ENCODE results near the gene ZNF827. TPM values are rescaled to one million over a fixed set of nuclear protein-coding genes. Genes with fewer than 3 reads are reported as not detected.

The ZNF827 gene
- total RNA-seq, 1 donor from 2014 or later, result 19.5 TPM

GRCh38 chr4:145772347-145772746 is 166.3 kb downstream of the ZNF827 start:
- no peaks in the 10 kb centered on the region for H3K9me3 ChIP-seq
- peaks cover 0 to 4% of the 10 kb centered on the region in 2 donors for H3K4me1 ChIP-seq
- no peaks in the 10 kb centered on the region for H3K27me3 ChIP-seq
- peaks cover 6 to 22% of the 10 kb centered on the region in 2 donors for H3K36me3 ChIP-seq
- H3K27ac ChIP-seq, result no peak overlapping the region
- TF ChIP-seq CTCF (IDR thresholded peaks at IDR 0.05), result no peak
- no peak overlapping the region for H3K4me3 ChIP-seq
- intact Hi-C loops (cut with DNase I), result no loop called here
- DNase-seq (ENCODE audit: low spot score in 2 of 2), result no peak

- no peaks in the 10 kb centered on the region for H3K9me3 ChIP-seq
- no peak for TF ChIP-seq CTCF (IDR thresholded peaks at IDR 0.05)
- H3K4me1 ChIP-seq, result peaks cover 0 to 4% of the 10 kb centered on the region in 2 donors
- H3K4me3 ChIP-seq, result no peak overlapping the region
- H3K36me3 ChIP-seq, result peaks cover 0 to 17% of the 10 kb centered on the region in 2 donors
- DNase-seq (ENCODE audit: low spot score in 2 of 2), result no peak
- no peaks in the 10 kb centered on the region for H3K27me3 ChIP-seq
- intact Hi-C loops (cut with DNase I), result no loop called here
- no peak overlapping the region for H3K27ac ChIP-seq
Observed at GRCh38 chr4:145770124-145770523, 168.5 kb downstream of the ZNF827 start.

- Histone ChIP-seq H3K9me3 (no peaks in the 10 kb centered on the region), H3K4me3 (no peak overlapping the region), H3K4me1 (peaks cover 0 to 4% of the 10 kb centered on the region in 2 donors), H3K27me3 (no peaks in the 10 kb centered on the region), H3K36me3 (peaks cover 5 to 23% of the 10 kb centered on the region in 2 donors), H3K27ac (no peak overlapping the region)
- intact Hi-C loops (cut with DNase I), result no loop called here
- DNase-seq (ENCODE audit: low spot score in 2 of 2), result no peak
- TF ChIP-seq CTCF (IDR thresholded peaks at IDR 0.05), result no peak
Observed at GRCh38 chr4:145769450-145770037, 169.1 kb downstream of the ZNF827 start.

GRCh38 chr4:145766273-145766672 is 172.3 kb downstream of the ZNF827 start:
- intact Hi-C loops (cut with DNase I), result no loop called here
- Histone ChIP-seq H3K36me3 (peaks cover 16 to 39% of the 10 kb centered on the region in 2 donors), H3K27me3 (no peaks in the 10 kb centered on the region), H3K27ac (no peak overlapping the region), H3K9me3 (no peaks in the 10 kb centered on the region), H3K4me1 (no peaks in the 10 kb centered on the region), H3K4me3 (no peak overlapping the region)
- DNase-seq (ENCODE audit: low spot score in 2 of 2), result no peak
- TF ChIP-seq CTCF (IDR thresholded peaks at IDR 0.05), result no peak

GRCh38 chr4:145763399-145763798 is 175.2 kb downstream of the ZNF827 start:
- no peak overlapping the region for H3K27ac ChIP-seq
- no peak for TF ChIP-seq CTCF (IDR thresholded peaks at IDR 0.05)
- intact Hi-C loops (cut with DNase I), result no loop called here
- no peaks in the 10 kb centered on the region for H3K27me3 ChIP-seq
- H3K9me3 ChIP-seq, result no peaks in the 10 kb centered on the region
- H3K36me3 ChIP-seq, result peaks cover 29 to 51% of the 10 kb centered on the region in 2 donors
- no peak for DNase-seq (ENCODE audit: low spot score in 2 of 2)
- no peaks in the 10 kb centered on the region for H3K4me1 ChIP-seq
- no peak overlapping the region for H3K4me3 ChIP-seq

GRCh38 chr4:145762719-145763118 is 175.9 kb downstream of the ZNF827 start:
- Histone ChIP-seq H3K4me3 (no peak overlapping the region), H3K4me1 (no peaks in the 10 kb centered on the region), H3K9me3 (no peaks in the 10 kb centered on the region), H3K36me3 (peaks cover 29 to 48% of the 10 kb centered on the region in 2 donors), H3K27ac (no peak overlapping the region), H3K27me3 (no peaks in the 10 kb centered on the region)
- no peak for TF ChIP-seq CTCF (IDR thresholded peaks at IDR 0.05)
- DNase-seq (ENCODE audit: low spot score in 2 of 2), result no peak
- intact Hi-C loops (cut with DNase I), result no loop called here

Data from ascending aorta (tissue), 2 donors.